NCI-H2227 (cell line): ENCODE data around the gene GALR3.

Experiments used
- DNase-seq: peaks from one replicate; lab custom pipeline; 2025; ENCODE audit not compliant: unreplicated experiment; lab: John Stamatoyannopoulos, UW

The GALR3 gene

GRCh38 chr22:37822079-37822833, 926 bp upstream of the GALR3 start:
- peak; percentile 10 for DNase-seq

- DNase-seq, result no peak
Measured at GRCh38 chr22:37824674-37825641, 1.8 kb downstream of the GALR3 start.

GRCh38 chr22:37827056-37827455, 3.9 kb downstream of the GALR3 start:
- no peak for DNase-seq

GRCh38 chr22:37830093-37830842, 7.1 kb downstream of the GALR3 start:
- no peak for DNase-seq

- DNase-seq, result no peak
Measured at GRCh38 chr22:37831472-37831871, 8.3 kb downstream of the GALR3 start.

GRCh38 chr22:37832022-37832857, 9.1 kb downstream of the GALR3 start:
- DNase-seq, result no peak

- DNase-seq, result no peak
Measured at GRCh38 chr22:37842015-37842793, 19.0 kb downstream of the GALR3 start.

GRCh38 chr22:37843741-37844089, 20.5 kb downstream of the GALR3 start:
- peak; percentile 73 for DNase-seq

- no peak for DNase-seq
Measured at GRCh38 chr22:37844904-37845329, 21.7 kb downstream of the GALR3 start.

- DNase-seq, result no peak
Measured at GRCh38 chr22:37846433-37846832, 23.3 kb downstream of the GALR3 start.

- DNase-seq, result no peak
Measured at GRCh38 chr22:37848587-37849088, 25.5 kb downstream of the GALR3 start.

GRCh38 chr22:37849089-37849751, 26.0 kb downstream of the GALR3 start, which contains the start of gene EIF3L:
TSS of gene EIF3L (plus strand) at chr22:37849419. CDS start at chr22:37849450, 31 bp downstream.
- peak; percentile 89 for DNase-seq

GRCh38 chr22:37850801-37851200, 27.6 kb downstream of the GALR3 start:
- no peak for DNase-seq

- DNase-seq, result no peak
Measured at GRCh38 chr22:37852418-37852817, 29.2 kb downstream of the GALR3 start.

GRCh38 chr22:37854946-37855345, 31.8 kb downstream of the GALR3 start:
- no peak for DNase-seq

GRCh38 chr22:37855462-37855861, 32.3 kb downstream of the GALR3 start:
- DNase-seq, result no peak

- no peak for DNase-seq
Measured at GRCh38 chr22:37860796-37861421, 37.7 kb downstream of the GALR3 start.

GRCh38 chr22:37862570-37863325, 39.6 kb downstream of the GALR3 start:
- DNase-seq, result peak; percentile 28
